Occipital lobe (tissue), 2 donors: ENCODE measurements around the gene IDH3G. TPM values are rescaled to one million over a fixed set of nuclear protein-coding genes. Genes with fewer than 3 reads are reported as not detected.
"Not testable (repeated sequence)": the region's sequence is repeated elsewhere in the genome, so short reads cannot be mapped to it uniquely, and the experiment has no call there.

Experiments
- DNase-seq: peaks from one replicate; lab custom pipeline; 2025; lab: John Stamatoyannopoulos, UW
- total RNA-seq: library from RNA; depleted of rRNA; stranded (reverse); fragments of >200 nt; gene quantifications from one replicate; pipeline ENCODE4 v1.2.3, GENCODE V29; 2014

IDH3G gene
- total RNA-seq, 1 donor from 2014 or later: 29.0 TPM

DNA sequence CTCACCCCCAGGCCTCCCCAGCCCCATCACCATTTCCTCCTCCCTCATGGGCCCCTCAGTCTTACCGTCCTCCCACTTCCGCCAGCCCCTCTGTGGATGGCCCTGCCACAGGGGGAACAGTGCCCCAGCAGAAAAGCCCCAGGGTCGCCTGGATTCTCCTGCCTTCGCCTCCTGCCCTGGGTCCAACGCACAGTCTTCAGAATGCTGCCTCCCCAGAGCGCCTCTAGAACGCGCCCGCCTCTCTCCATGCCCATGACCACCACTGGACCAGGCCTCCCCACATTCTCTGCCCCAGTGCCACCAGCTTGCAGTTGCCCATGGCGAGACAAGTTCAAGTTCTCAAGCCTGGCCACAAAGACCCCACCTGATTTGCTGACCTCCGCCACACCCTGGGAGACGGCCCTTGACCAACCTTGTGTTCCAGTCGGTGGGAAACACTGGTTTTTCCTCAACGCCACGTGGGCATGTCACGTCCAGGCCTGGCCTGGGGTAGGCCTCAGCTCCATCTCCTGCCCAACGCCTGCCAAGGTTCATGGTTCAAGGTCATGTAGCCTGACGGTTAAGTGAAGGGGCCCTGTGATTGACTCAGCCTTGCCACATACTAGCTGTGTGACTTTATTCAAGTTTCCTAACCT, 30.8 kb downstream of the IDH3G start:
- no peak for DNase-seq

DNA sequence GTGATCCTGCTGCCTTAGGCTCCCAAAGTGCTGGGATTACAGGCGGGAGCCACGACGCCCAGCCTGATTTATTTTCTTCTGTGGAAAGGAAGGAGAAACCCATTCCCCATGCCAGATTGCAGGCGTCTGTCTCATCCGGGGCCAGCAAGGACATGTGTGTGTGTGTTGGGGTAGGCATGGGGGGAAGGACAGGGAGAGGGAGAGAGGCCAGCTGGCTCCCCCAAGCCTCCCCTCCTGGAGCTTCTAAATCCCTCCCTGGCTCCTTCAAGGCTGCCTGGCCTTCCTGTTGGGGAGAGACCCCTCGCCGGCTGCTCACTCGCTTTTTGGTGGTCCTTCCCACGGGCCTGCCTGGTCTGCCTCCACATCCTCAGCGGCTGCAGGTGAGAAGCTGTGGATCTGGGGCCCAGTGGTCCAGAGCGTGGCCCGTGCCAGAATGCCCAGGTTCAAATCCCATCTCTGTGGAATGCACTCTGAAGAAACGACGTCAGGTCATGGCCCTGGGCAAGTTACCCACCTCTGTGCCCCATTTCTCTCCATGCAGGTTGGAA, 31.5 kb downstream of the IDH3G start:
- no peak for DNase-seq

DNA sequence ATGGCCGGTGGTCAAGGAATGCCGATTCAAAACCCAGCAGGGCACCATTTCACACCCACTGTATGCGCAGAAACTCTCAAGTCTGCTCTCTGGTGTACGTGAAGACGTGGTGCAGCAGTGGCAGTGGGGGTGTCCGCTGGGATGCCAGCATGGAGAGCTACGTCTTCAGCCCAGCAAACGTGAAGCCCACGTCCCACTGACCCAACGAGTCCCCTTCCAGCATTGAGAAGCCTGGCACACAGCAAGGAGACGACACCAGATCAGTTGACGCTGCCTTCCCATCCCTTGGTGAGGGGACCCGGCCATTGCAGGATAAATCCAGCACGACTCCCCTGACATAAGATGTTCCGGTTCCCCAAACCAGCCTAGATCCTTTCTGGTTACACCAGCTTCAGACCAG, 32.3 kb downstream of the IDH3G start:
- DNase-seq: no peak

DNA sequence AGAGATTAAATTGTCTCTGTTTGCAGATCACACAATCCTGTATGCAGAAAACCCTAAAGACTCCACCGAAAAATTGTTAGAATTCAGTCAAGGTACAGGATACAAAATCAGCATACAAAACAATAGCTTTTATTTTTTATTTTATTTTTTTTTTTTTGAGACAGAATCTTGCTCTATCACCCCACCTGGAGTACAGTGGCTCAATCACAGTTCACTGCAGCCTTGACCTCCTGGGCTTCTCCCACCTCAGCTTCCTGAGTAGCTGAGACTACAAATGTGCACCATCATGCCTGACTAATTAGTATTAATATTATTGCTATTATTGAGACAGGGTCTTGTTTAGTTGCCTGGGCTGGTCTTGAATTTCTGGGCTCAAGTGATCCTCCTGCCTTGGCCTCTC, 39.0 kb downstream of the IDH3G start:
- no peak for DNase-seq

DNA sequence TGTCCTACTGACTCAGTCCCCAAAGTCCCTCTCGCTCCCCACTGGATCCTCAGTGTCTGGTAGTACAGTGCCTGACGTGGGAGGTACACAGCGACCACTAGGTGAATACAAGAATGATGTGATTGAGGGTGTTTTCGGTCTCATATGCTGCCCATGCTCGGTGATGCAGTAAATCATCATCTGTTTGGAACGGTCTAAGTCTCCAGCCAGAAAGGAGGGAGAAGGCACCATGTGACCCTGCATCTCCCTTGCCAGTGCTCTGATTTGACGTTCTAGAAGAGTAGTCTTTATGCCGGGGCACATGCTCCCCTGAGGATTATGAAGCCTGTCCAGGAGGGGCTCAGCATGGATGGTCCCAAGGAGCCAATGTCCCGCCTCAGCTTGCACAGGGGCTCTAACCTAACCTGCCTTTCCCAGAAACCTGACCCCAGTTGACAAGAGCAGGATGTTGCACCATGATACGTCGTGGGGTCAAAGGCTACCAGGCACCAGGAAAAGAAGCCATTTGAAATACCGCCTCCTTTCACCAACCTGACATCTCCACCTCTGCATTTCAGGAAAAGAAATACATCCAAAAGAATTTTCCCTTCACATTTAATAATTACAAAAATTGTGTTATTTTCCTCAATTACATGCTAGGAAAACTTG, 43.9 kb downstream of the IDH3G start:
- no peak for DNase-seq

DNA sequence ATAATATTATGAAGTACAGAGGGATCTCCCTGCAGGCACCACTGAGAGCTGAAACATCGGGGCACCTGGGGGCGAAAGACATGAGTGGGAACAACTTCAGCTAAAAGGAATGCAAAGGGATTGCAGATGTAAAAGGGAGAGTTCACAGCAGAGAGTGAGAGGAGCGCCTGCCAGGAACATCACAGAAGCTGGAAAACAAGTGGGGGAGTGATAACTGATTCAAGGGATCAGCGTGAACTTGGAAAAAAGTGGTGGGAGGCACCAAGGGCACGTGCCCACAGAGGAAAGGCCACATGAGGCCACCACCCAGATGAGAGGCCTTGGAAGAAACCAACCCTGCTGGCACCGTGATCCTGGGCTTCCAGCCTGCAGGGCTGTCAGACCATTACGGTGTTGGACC, 45.2 kb downstream of the IDH3G start:
- not testable (repeated sequence) for DNase-seq

DNA sequence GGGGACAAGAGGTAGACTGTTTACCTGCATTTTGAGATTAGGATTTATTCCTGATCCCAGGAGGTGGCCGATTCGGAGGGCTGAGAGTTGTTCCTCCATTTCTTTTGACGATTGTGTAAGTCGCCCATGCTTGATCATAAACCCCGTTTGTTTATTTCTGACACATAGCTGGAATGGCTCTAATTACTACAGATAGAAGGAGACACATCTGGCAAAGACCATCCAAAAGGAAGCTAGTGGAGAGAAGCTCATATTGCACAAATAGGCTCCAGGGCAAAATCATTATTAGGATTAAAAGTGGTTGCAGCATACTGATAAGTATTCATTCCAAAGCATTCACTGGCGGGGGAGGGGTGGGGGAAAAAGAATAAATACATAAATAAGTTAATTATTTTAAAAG, 47.2 kb downstream of the IDH3G start:
- DNase-seq: not testable (repeated sequence)

DNA sequence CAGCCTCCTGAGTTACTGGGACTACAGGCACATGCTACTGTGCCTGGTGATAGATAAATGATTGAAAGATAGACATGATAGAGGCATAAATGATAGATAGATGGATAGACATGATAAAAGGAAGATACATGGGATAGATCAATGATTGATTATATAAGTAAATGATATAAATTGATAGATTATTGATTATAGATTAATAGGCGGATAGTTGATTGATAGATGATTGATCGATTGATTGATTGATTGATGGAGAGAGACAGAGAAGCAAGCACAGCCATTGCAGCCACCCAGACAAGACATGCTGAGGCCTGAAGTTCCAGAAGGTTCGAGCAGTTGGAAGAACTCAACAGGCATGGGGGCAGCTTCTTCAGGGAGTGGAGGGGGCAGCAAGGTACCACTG, 47.8 kb downstream of the IDH3G start:
- no peak for DNase-seq

DNA sequence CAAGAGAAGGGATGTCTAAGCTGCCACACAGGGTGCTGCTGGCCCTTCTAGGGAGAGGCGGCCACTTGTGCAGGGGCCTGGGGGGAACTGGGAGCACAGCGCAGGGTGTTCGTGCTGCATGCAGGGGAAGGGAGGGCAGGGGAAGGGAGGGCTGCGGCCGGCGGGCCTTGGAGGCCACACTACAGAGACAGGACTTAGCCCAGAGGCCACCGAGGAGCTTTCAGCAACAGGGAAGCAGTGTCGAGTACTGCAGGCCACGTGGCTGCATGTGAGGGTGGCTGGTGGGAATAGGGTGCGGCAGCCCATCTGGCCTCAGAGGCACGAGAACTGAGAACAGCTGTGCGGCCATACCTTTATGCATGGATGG, 49.1 kb downstream of the IDH3G start:
- not testable (repeated sequence) for DNase-seq

DNA sequence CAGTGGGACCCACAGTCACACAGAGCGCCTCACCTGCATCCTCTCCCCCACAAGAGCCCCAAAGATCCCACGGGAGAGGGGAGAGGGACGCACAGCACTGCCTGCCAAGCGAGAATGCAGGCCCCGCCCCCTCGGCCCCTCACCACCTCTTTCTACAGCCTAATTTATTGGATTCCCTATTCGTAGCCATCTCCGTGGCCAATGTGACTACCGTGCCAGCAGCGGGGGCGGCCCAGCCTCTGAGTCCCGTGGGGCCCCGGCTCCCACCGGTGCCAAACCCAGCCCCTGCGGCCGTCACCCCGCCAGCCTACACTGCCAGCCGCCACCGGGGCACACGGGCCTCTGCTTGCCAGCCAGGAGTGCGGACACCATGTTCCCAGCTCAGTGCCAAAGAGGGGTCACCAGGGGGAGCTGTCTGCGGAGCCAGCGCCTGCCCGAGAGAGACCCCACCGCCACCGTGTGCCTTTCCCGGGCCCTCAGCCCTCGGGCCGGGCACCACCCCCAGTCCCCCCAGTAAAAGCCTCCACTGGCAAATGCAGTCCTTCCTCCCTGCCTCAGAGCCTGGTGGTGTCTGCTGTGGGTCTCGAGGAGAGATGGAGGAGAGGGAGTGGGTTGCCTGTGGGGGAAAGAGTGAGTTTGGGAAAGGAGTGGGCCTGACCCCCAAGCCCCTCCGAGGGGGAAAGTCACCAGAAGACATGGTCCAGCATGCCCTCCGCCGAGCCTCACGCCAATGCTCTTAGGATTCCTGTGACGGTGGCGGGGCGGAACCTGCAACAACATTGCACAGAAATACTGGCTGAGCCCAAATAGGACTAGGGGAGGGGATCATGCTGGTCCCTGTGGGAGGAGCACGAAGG, 49.7 kb downstream of the IDH3G start:
- no peak for DNase-seq

DNA sequence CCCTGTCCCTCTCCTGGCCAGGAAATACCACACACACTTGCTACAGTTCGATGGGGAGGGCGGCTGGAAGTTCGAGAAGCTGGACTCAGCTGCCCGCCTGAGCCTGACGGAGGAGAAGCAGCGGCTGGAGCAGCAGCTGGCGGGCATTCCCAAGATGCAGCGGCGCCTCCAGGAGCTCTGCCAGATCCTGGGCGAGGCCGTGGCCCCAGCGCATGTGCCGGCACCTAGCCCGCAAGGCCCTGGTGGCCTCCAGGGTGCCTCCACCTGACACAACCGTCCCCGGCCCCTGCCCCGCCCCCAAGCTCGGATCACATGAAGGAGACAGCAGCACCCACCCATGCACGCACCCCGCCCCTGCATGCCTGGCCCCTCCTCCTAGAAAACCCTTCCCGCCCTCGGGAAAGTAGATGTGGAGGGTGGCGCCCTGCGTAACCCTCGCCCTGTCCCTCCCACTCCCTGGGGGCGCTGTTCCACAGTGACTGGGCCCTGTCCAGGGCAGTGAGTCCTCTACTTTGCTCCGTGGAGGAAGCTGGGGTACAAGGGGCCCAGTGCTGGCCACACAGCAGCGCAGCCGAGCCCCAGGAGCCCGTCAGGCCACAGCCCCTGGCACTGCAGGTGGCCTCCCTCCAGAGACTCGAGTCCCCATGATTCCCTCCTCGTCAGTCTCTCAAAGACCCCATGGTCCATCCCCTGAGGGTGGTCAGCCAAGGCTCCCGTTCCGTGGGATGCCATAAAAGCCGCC, 50.5 kb downstream of the IDH3G start:
- not testable (repeated sequence) for DNase-seq

DNA sequence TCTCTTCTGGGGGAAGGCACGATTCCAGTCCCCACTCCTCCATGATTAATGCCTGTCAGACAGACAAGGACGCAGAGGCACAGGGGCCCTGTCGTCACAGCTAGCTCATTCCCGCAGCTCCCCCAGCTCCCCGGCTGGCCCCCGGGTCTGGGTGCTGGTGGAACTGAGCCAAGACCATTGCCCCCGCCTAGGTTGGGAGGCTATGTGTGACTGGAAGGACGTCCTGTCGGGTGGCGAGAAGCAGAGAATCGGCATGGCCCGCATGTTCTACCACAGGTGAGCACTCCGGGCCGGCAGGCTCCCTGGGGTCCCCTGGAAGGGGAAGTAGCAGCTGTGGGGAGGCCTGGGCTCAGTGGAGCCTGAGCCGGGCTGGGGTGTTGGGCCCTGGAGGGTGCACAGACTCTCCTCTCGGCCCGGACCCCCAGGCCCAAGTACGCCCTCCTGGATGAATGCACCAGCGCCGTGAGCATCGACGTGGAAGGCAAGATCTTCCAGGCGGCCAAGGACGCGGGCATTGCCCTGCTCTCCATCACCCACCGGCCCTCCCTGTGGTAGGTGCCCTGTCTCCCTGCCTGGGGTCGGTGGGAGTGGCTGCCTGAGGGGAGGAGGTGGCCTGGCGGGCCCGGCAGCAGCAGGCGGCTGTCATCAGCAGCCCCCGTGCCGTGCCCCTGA, 51.2 kb downstream of the IDH3G start:
- not testable (repeated sequence) for DNase-seq

DNA sequence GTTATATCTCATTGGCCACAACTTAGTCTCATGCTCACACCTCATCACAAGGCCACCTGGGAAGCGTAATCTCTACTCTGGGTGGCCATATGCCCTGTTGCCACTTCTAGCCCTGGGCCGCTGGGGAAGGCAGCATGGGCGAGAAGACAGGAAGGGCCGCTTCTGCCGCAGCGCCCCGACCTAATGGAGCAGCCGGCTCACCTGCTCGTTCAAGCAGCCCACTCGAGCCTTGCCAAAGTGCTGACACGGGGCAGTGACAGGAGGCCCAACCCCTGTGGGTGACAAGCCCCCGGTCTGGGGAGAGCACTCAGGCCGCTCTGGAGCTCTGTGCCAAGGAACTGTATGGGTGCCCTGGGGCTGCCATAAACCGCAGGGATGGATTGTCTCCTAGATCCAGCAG, 52.1 kb downstream of the IDH3G start:
- not testable (repeated sequence) for DNase-seq

DNA sequence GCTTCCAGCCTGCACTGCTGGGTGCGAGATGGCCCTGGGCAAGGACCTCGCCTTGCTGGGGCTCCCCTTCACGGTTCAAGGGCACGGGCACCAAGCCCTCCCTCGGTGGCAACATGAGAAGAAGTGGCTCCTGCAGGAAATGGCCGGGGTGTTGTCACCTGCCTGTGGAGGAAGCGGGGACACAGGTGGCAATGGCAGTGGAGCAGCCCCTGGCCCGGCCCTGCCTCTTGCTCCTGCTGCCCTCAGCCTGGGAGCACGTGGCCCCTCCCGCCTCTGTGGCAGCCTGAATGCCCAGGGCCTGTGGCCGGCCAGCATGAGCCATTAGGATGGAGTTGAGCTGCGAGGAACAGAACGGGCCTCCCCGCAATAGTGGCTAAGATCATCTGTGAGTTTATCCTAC, 52.7 kb downstream of the IDH3G start:
- DNase-seq: no peak

DNA sequence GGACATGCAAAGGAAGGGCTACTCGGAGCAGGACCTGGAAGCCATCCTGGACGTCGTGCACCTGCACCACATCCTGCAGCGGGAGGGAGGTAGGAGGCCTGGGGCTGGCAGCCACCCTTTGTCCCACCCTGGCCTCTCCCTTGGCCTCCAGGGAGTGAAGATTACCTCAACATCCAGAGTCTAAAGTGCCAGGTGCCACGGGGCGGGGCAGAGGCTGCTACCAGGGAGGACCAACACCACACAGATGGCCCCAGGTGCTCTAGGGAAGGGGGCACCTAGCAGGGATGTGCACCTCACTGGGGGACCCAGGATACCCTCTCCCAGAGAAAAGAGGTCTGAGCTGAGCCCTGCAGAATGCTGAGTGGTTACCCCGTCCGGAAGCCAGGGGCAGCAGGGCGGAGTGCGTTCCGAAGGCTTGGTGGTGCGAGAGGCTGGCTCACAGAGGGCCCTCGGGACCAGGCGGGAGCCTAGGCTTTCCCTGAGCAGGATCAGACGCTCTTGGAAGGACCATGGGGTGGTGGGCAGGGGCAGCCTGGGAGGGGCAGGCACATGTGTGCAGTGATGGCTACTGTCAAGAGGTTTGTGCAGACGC, 53.4 kb downstream of the IDH3G start:
- DNase-seq: no peak

DNA sequence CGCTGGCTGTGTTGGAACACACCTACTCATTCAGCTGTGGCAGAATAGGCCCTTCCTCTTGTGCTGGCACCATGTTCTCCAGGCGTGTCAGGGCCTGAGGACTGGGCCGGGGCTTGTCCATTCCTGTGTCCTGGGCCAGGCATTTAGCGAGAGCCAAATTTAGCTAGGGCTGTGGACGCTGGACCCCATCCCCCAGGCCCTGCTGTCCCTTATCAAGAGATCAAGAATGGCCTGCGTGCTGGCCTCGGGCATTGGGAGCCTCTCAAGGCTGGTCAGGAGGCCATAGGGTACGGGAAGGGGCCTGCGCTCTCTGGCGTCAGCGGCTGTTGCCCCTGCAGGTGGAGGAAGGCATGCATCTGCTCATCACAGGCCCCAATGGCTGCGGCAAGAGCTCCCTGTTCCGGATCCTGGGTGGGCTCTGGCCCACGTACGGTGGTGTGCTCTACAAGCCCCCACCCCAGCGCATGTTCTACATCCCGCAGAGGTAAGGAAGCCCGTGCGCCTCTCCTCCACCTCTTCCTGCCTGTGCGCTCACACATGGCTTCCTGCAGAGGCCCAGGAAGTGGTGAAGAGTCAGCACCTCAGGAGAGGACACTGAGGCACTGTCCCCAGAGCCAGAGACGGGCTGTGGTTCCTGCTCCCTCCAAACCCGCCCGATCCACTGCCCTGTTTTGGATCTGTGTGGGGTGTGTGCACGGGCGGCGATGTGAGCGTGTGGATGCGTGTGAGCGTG, 54.3 kb downstream of the IDH3G start:
- no peak for DNase-seq

DNA sequence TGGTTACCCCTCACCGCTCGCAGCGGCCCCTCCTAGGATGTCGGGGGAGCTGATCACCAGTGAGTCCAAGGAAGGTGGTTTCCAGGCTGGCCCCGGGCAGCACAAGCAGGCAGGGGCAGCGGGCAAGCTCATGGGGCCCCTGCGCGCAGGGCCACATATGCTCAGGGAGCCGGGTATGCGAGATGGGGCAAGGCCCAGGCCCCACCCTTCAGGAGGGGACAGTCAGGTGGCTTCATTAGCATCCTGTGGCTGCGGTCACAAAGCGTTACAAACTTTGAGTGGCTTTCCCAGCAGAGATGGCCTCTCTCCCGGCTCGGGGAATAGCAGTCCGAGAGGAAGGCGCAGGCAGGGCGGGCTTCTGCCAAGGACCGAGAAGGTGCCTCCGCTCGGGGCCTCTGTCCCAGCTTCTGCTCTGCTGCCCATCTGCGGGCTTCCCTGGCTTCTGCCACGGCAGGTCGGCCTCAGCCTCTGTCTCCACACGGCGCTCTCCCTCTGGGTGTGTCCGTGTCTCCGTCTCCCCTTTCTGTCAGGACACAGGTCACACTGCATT, 56.0 kb downstream of the IDH3G start:
- DNase-seq: no peak

DNA sequence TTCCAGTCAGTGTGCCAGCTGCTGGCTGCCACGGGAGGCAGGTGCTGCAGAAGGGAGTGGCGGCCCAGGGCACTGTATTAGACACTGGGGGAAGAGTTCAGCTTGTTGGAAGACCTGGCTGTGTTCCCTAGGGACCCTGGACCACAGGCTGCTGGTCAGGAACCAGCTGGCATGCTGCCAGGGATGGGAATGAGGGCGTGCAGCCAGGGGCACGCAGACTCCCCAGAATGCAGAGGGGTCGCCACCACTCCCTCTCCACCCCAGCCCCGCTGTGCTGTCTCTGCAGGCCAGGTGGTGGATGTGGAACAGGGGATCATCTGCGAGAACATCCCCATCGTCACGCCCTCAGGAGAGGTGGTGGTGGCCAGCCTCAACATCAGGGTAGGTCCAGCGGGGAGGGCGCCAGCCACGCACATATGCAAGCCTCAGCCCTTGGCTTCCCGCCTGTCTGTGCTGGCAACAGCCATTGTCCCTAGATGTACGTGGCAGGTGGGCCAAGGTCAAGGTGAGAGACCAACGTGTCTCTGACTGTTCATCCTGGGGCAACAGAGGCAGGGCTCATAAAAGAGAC, 57.2 kb downstream of the IDH3G start:
- no peak for DNase-seq
